NB4 (cell line): ENCODE data around the gene ASPDH.

Experiments
- DNase-seq: peaks from one replicate; pipeline ENCODE4 v3.0.0; 2010; ENCODE audit warnings: low read depth
- H3K4me3 ChIP-seq: one replicate; pipeline ENCODE4 v1.5.1; 2011; ENCODE audit warnings: mild to moderate bottlenecking, low read depth, low read length, moderate library complexity
- CTCF ChIP-seq: IDR thresholded peaks from one replicate; pipeline ENCODE4 v1.5.1; 2012; ENCODE audit warnings: low read depth, low read length
- MAX ChIP-seq: IDR thresholded peaks from 2 replicates; pipeline ENCODE4 v1.6.1; 2011; ENCODE audit warnings: low read depth, low read length
- MYC ChIP-seq: IDR thresholded peaks from 2 replicates; pipeline ENCODE4 v1.6.1; 2011; ENCODE audit warnings: low read depth, low read length
- POLR2A ChIP-seq: IDR thresholded peaks from 2 replicates; pipeline ENCODE4 v1.6.1; 2011; ENCODE audit warnings: mild to moderate bottlenecking; ENCODE audit not compliant: insufficient read length; ENCODE audit errors: extremely low read depth

Gene ASPDH

GRCh38 chr19:50467566-50467965 is 46.1 kb downstream of the ASPDH start:
- TF ChIP-seq CTCF = no peak
- TF ChIP-seq MAX = no peak
- no peak for TF ChIP-seq POLR2A
- TF ChIP-seq MYC = no peak
- no peak for DNase-seq
- H3K4me3 ChIP-seq = no peak overlapping the region

GRCh38 chr19:50466706-50467039 is 47.0 kb downstream of the ASPDH start:
- H3K4me3 ChIP-seq = no peak overlapping the region
- no peak for TF ChIP-seq MAX
- TF ChIP-seq MYC = no peak
- no peak for TF ChIP-seq CTCF
- TF ChIP-seq POLR2A = no peak
- DNase-seq = no peak

- TF ChIP-seq CTCF = no peak
- no peak for TF ChIP-seq POLR2A
- no peak for TF ChIP-seq MAX
- no peak for TF ChIP-seq MYC
- DNase-seq = no peak
- H3K4me3 ChIP-seq = no peak overlapping the region
Measured at GRCh38 chr19:50465986-50466705, 47.6 kb downstream of the ASPDH start.

- DNase-seq = no peak
- H3K4me3 ChIP-seq = no peak overlapping the region
- no peak for TF ChIP-seq MYC
- no peak for TF ChIP-seq POLR2A
- TF ChIP-seq MAX = no peak
- no peak for TF ChIP-seq CTCF
Measured at GRCh38 chr19:50465000-50465399, 48.7 kb downstream of the ASPDH start.

- TF ChIP-seq CTCF (no peak), POLR2A (no peak), MAX (no peak), MYC (no peak)
- no peak overlapping the region for H3K4me3 ChIP-seq
- no peak for DNase-seq
Measured at GRCh38 chr19:50464348-50464747, 49.4 kb downstream of the ASPDH start.
